HG03342 (cell line): ENCODE data around the gene ZNF124.

Experiments used
- ATAC-seq: cut with Tn5 transposase; IDR thresholded peaks from one replicate; pipeline ENCODE4 v1.9.1; 2021; ENCODE audit warnings: mild to moderate bottlenecking, moderate library complexity; ENCODE audit not compliant: unreplicated experiment

ZNF124 gene

DNA sequence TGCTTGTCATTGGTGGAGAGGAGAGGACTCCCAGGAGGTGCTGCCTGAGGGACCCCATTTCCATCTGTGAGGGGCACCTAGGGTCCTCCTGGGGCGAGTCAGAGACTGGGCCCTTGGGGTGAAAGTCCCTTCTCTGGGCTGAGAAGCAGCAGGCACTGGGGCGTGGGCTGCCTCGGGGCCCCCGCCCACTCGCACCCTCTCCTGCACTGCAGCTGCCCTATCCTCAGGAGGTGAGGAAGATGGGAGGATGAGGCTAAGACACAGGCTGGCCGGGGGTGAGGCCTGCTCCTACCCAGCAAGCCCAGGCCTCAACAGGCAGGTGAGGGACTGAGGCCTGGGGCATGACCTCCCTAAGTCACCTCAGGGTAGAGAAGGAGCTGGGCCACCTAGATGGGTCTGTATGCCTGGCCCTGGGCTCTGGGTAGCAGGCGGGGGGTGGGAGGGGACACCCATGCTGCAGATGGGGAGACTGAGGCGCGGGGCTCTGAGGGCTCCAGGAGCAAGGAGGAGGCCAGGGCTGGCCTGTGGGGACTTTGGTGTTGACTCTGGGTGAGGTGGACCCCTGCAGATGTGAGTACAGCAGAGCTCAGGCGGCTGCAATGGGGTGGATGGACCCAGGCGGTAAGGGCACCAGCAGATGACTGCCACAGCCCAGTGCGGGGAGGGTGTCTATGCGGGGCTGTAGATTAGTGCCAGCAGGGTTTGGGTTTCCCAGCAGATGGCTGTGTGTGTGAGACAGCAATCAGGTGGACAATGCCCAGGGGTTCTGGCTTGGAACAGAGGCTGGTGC, 57.3 kb downstream of the ZNF124 start:
- ATAC-seq: no peak

DNA sequence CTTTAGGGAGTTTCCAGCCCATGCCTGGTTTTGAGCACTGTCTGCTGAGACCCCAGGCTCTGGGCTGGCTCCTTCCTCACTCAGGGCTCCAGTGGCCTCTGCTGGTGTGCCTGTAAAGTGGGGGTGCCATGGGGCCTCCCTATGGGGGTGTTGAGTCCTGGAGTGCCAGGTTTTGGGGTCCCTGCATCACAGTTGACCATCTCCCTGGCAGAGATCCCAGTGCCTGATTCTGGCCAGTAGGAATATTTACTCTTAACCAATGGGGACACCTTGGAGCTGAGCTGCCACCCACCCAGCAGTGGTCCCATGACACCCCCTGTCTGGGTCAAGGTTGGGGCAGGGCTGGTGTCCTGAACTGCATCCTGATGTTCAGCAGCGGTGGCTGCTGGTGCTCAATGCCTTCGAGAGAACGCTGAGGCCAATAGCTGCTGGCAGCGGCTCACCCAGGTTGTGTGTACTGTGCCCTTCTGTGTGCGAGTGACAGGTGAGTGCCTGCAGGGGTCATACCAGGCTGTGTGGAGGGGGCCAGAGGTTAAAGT, 58.0 kb downstream of the ZNF124 start:
- no peak for ATAC-seq

GRCh38 chr1:247113094-247113497, 58.7 kb downstream of the ZNF124 start:
- ATAC-seq: no peak

- no peak for ATAC-seq
Observed at GRCh38 chr1:247112479-247112781, 59.4 kb downstream of the ZNF124 start.

GRCh38 chr1:247111700-247112478, 59.9 kb downstream of the ZNF124 start:
- ATAC-seq: no peak

DNA sequence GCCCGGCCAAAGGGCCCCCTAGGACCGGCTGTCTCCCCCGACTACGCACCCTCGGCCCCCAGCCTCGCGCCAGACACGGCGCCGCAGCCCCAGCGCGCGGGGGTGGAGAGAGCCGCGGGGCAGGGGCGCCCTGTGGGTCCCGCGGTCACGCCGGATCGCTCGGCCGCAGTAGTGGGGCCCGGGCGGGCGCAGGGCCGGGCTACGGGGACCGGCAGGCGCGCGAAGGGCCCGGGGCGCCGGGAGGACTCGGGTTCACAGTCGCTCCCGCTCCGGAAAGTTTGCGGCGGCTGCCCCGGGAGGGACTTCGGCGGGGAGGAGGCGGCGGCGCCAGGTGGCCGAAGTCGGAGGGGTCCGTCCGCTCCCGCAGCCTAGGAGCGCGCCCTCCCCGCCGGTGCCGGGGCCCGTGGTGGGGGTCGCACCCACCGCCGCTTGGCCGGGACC, 60.5 kb downstream of the ZNF124 start:
- ATAC-seq: no peak

DNA sequence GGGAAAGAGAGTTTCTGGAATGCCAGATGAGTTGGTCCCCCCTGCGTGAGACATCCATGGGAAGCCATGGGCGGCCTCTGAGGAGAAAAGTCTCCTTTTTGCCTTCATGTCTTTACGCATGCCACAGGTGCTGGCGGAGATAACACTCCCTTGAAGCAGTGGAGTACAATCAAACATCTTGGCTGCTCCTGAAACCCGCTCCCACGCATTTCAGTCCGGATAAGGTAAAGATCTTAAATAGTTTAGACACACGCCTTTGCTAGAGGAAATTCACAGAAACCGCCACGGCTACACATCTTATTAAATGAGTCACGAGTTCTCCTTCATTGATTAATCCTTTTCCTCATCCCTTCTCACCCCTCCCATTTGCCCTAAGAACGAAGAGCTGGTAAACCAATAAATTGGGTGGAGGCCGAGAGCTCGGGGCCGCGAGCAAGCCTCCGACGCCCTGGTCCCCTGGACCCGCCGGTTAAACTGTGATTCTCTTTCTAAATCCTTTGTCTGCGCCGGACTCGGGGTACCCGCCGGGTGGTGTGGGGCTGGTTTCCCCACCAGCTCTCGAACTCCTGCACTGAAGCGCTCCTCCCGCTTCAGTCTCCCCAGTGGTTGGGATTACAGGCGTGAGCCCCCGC, 61.1 kb downstream of the ZNF124 start:
- no peak for ATAC-seq

- ATAC-seq: no peak
Observed at GRCh38 chr1:247107694-247108093, 64.1 kb downstream of the ZNF124 start.

- no peak for ATAC-seq
Observed at GRCh38 chr1:247105966-247106365, 65.9 kb downstream of the ZNF124 start.
